HEK293T (cell line): Measurements from ENCODE around the gene PLD1.

ENCODE experiments used
- CTCF ChIA-PET: fragments of 350-600 bp; formaldehyde crosslinking; extraction: SDS; loops from one replicate; lab custom pipeline; 2021; ENCODE audit warnings: antibody characterized with exemption, inconsistent platforms; lab: Yijun Ruan, JAX
- POLR2A ChIA-PET: fragments of 350-600 bp; formaldehyde crosslinking; extraction: SDS; loops from one replicate; lab custom pipeline; 2020; ENCODE audit warnings: antibody characterized with exemption, inconsistent platforms; lab: Yijun Ruan, JAX
- DNase-seq: peaks from one replicate; pipeline ENCODE4 v3.0.0; 2012; ENCODE audit warnings: mixed read lengths; ENCODE audit errors: extremely low spot score
- ARNT ChIP-seq: fragments of 450-650 bp; IDR thresholded peaks from 2 replicates; pipeline ENCODE4 v1.6.1; 2017; ENCODE audit warnings: mild to moderate bottlenecking
- BHLHE40 ChIP-seq: fragments of 450-650 bp; IDR thresholded peaks from 2 replicates; pipeline ENCODE4 v1.6.1; 2016; ENCODE audit warnings: mild to moderate bottlenecking, moderate library complexity, borderline replicate concordance
- CTBP1 ChIP-seq: fragments of 450-650 bp; IDR thresholded peaks from 2 replicates; pipeline ENCODE4 v1.6.1; 2016; ENCODE audit warnings: borderline replicate concordance
- ELF4 ChIP-seq: fragments of 450-650 bp; IDR thresholded peaks from 2 replicates; pipeline ENCODE4 v1.6.1; 2017; ENCODE audit warnings: antibody characterized with exemption
- FOXA1 ChIP-seq: fragments of 450-650 bp; IDR thresholded peaks from 2 replicates; pipeline ENCODE4 v1.6.1; 2016; ENCODE audit warnings: mild to moderate bottlenecking
- FOXK2 ChIP-seq: fragments of 450-650 bp; IDR thresholded peaks from 2 replicates; pipeline ENCODE4 v1.6.1; 2016; ENCODE audit warnings: mild to moderate bottlenecking
- FOXM1 ChIP-seq: fragments of 450-650 bp; IDR thresholded peaks from 2 replicates; pipeline ENCODE4 v1.6.1; 2017; ENCODE audit warnings: mild to moderate bottlenecking, borderline replicate concordance
- HDGF ChIP-seq: fragments of 450-650 bp; IDR thresholded peaks from 2 replicates; pipeline ENCODE4 v1.6.1; 2017; ENCODE audit warnings: antibody characterized with exemption, borderline replicate concordance
- L3MBTL2 ChIP-seq: fragments of 450-650 bp; conservative IDR thresholded peaks from 2 replicates; pipeline ENCODE4 v1.6.1; 2016; ENCODE audit warnings: mild to moderate bottlenecking
- LEF1 ChIP-seq: fragments of 450-650 bp; IDR thresholded peaks from 2 replicates; pipeline ENCODE4 v1.6.1; 2017; ENCODE audit warnings: mild to moderate bottlenecking, borderline replicate concordance
- NFRKB ChIP-seq: fragments of 450-650 bp; IDR thresholded peaks from 2 replicates; pipeline ENCODE4 v1.6.1; 2016; ENCODE audit warnings: mild to moderate bottlenecking, moderate library complexity
- PKNOX1 ChIP-seq: fragments of 450-650 bp; IDR thresholded peaks from 2 replicates; pipeline ENCODE4 v1.6.1; 2016
- SP1 ChIP-seq: fragments of 450-650 bp; IDR thresholded peaks from 2 replicates; pipeline ENCODE4 v1.6.1; 2017
- SUZ12 ChIP-seq: fragments of 450-650 bp; IDR thresholded peaks from 2 replicates; pipeline ENCODE4 v1.6.1; 2016; ENCODE audit warnings: mild to moderate bottlenecking
- TARDBP ChIP-seq: fragments of 450-650 bp; IDR thresholded peaks from 2 replicates; pipeline ENCODE4 v1.6.1; 2016
- ZNF384 ChIP-seq: fragments of 450-650 bp; IDR thresholded peaks from 2 replicates; pipeline ENCODE4 v1.6.1; 2016

PLD1 gene

DNA sequence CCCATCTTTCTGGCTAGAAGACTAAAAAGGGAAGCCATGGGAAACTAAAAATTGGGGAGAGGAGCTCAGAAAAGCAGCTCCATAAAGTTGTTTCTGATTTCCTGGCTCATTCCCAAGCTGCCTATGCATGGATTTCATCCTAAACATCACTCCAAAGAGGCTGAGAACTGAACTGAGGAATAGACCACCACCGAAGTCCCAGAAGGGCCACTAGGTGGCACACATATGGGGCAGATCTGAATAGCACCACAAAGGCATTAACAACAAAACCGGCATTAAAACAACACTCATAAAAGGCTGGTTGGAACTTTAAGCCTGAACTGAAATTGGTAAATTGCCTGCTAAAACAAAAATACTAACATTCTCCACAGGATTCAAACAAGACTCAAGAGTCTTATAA is 106.3 kb downstream of the PLD1 start:
- CTCF ChIA-PET: no interaction called here
- DNase-seq: peak; percentile 38
- TF ChIP-seq SUZ12 (no peak), PKNOX1 (no peak), ZNF384 (no peak), NFRKB (no peak), TARDBP (no peak), ARNT (no peak), CTBP1 (no peak), ELF4 (no peak), FOXA1 (no peak), LEF1 (no peak), FOXK2 (no peak)
- POLR2A ChIA-PET: no interaction called here

- POLR2A ChIA-PET: no interaction called here
Observed at GRCh38 chr3:171703144-171703543, 107.1 kb downstream of the PLD1 start.

DNA sequence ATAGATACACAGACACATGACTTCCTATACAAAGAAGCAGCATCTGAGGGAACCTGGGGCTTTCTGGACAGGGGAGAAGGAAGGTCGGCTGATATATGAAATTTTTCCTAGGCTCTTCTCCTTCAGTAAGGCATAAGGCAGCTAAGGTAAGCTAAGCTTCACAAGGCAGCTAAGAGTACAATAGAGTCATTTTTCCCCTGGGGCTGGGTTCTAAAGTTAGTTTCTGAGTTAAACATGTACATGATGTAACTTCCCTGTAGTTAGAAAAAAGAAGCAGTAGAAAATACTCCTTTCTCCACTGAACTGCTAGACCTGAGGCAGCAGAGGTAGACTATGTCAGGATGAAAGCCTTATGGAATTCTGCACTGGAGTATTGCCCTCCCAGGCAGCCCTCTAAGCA is 109.6 kb downstream of the PLD1 start:
- ChIA-PET CTCF (no interaction called here), POLR2A (no interaction called here)
- no peak for TF ChIP-seq ARNT
- no peak for TF ChIP-seq BHLHE40
- no peak for TF ChIP-seq SP1
- no peak for TF ChIP-seq SUZ12
- no peak for TF ChIP-seq TARDBP
- no peak for TF ChIP-seq ZNF384
- TF ChIP-seq PKNOX1: no peak
- no peak for TF ChIP-seq ELF4
- TF ChIP-seq CTBP1: no peak
- no peak for DNase-seq

More at GRCh38 chr3:171703144-171703543, 107.1 kb downstream of the PLD1 start:
- CTCF ChIA-PET: interaction anchor here (0.6 kb wide), 1 partner anchor 127 kb away, joined by 3 read pairs; no protein-coding TSS in a partner anchor
- no peak for DNase-seq
- no peak for TF ChIP-seq CTBP1

GRCh38 chr3:171700157-171700556 is 110.1 kb downstream of the PLD1 start:
- ChIA-PET POLR2A (no interaction called here), CTCF (no interaction called here)
- DNase-seq: no peak
- no peak for TF ChIP-seq ZNF384
- no peak for TF ChIP-seq SUZ12
- TF ChIP-seq TARDBP: no peak
- TF ChIP-seq BHLHE40: no peak
- TF ChIP-seq ELF4: no peak
- no peak for TF ChIP-seq FOXA1
- TF ChIP-seq FOXK2: no peak
- no peak for TF ChIP-seq HDGF
- TF ChIP-seq L3MBTL2: no peak
- no peak for TF ChIP-seq NFRKB

- DNase-seq: no peak
- POLR2A ChIA-PET: no interaction called here
- CTCF ChIA-PET: no interaction called here
- no peak for TF ChIP-seq TARDBP
- no peak for TF ChIP-seq FOXA1
- no peak for TF ChIP-seq FOXK2
Observed at GRCh38 chr3:171699601-171700000, 110.7 kb downstream of the PLD1 start.

GRCh38 chr3:171696805-171697204 is 113.5 kb downstream of the PLD1 start:
- ChIA-PET CTCF (no interaction called here), POLR2A (no interaction called here)
- no peak for DNase-seq
- TF ChIP-seq HDGF (no peak), CTBP1 (no peak), BHLHE40 (no peak), PKNOX1 (no peak), SP1 (no peak), LEF1 (no peak), FOXA1 (no peak), ARNT (no peak), ELF4 (no peak), FOXM1 (no peak), NFRKB (no peak), SUZ12 (no peak), TARDBP (no peak), L3MBTL2 (no peak)

- ChIA-PET POLR2A (no interaction called here), CTCF (no interaction called here)
- DNase-seq: no peak
- TF ChIP-seq BHLHE40 (no peak), NFRKB (no peak), FOXK2 (no peak), FOXA1 (no peak), CTBP1 (no peak), L3MBTL2 (no peak), HDGF (no peak), ARNT (no peak), ELF4 (no peak), LEF1 (no peak), ZNF384 (no peak), TARDBP (no peak), SUZ12 (no peak), SP1 (no peak), PKNOX1 (no peak), FOXM1 (no peak)
Observed at GRCh38 chr3:171695426-171695825, 114.9 kb downstream of the PLD1 start.
